K562 (cell line): Measurements from ENCODE around the gene ZBTB16.

Source experiments
- NR2C2 ChIP-seq, 2 experiments: fragments of 200-800 bp in 1 of 2; sonication (Bioruptor generic) in 1 of 2; sonication (generic) in 1 of 2; formaldehyde crosslinking in 1 of 2; IDR thresholded peaks; 2 replicates each; pipeline versions ENCODE4 v1.6.1 to v1.8.0; 2016 to 2022; ENCODE audit warnings: mild to moderate bottlenecking in 1 of 2, missing compliant biosample characterization in 1 of 2, missing genetic modification characterization in 1 of 2, missing genetic modification reagents in 1 of 2
- SPI1 ChIP-seq: IDR thresholded peaks from 2 replicates; pipeline ENCODE4 v1.6.1; 2011; ENCODE audit warnings: low read depth, low read length, control low read depth, borderline replicate concordance

GRCh38 chr11:114250180-114250579, 190.7 kb downstream of the ZBTB16 start:
- no peak for TF ChIP-seq NR2C2 (CRISPR knock-in tag; IDR thresholded peaks at IDR 0.05)
- TF ChIP-seq NR2C2 (tag; IDR thresholded peaks at IDR 0.05): no peak
- TF ChIP-seq SPI1: no peak
